SHP77 treated with DMSO at 0.1 percent for 48 hours (cell line): ENCODE measurements around the gene SPRY1.
A peak's percentile ranks its signal among the peaks of the same experiment; 100 is the strongest.

Source experiments
- DNase-seq: peaks from one replicate; lab custom pipeline; 2025; lab: John Stamatoyannopoulos, UW

Gene SPRY1, protein sequence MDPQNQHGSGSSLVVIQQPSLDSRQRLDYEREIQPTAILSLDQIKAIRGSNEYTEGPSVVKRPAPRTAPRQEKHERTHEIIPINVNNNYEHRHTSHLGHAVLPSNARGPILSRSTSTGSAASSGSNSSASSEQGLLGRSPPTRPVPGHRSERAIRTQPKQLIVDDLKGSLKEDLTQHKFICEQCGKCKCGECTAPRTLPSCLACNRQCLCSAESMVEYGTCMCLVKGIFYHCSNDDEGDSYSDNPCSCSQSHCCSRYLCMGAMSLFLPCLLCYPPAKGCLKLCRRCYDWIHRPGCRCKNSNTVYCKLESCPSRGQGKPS

DNA sequence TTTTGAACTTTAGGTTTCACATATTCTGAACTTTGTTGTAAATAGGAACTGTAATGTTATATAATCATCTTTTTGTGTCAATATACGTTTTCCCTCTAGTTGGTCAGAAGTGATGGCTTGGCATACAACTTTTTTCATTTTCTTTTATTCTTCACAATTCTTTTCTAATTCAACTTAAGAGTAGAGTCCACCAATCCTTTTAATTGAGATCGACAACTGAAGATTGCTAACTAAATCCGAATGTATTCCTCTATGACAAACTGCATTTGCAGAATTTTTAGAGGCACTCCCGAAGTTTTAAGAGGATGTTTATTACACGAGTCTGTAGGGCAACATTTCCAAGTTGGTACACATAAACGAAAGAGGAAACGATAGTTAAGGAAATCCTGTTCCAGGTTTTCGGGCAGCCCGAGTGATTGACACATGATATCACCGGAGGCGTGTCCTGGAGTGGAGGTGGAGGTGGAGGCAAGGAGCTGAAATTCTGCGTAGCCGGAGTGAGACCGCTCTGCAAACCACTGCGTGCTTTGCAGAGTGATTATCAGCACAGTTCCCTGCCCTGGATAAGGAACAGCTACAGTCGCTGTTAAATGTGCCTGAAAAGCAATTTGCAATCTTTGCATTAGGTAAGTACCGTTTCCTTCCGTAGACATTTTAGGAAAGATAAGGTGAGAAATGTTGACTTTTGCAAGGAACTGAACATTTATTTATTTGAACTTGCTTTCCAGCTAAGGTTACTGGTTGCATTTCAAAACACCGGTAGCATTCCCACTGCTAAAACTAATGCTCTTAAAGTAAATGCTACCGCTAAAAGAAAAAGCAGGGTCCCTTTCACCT is at the start of gene SPRY1:
TSS of gene SPRY1 (plus strand) at position 489 of the 837 bp plus-strand sequence. CDS start 4,797 bp downstream, outside the sequence.
- peak; percentile 59 for DNase-seq

DNA sequence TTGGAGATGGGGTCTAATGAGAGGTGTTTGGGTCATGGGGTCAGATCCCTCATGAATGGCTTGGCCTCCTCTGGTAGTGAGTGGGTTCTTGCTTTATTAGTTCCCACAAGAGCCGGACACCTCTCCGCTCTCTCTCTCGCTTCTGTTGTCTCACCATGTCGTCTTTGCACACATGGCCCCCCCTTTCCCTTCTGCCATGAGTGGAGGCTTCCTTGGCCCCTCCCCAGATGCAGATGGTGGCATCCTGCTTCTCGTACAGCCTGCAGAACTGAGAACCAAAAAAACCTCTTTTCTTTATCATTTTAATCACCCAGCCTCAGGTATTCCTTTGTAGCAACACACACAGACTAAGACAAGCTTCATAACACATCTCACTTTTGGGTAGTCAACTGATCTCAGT is 49.6 kb upstream of the SPRY1 start:
- no peak for DNase-seq

DNA sequence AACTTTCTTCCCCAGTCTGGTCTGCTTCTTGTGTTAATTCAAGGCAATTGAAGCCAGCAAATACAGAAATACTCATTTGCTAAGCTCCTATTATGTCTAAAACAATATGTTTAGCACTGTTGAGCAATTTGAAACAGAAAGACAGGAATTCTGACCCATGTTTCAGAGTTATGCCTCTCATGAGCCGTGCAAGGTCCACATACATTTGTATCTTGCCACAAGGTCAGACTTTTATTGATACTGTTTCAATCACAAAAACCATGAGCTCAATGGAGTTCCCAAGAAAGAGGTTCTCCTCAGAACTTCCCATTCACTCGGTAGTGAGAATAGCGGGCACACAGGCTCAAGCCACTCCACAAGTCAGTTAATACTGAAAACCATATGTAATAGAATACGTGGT is 47.6 kb upstream of the SPRY1 start:
- DNase-seq: no peak

DNA sequence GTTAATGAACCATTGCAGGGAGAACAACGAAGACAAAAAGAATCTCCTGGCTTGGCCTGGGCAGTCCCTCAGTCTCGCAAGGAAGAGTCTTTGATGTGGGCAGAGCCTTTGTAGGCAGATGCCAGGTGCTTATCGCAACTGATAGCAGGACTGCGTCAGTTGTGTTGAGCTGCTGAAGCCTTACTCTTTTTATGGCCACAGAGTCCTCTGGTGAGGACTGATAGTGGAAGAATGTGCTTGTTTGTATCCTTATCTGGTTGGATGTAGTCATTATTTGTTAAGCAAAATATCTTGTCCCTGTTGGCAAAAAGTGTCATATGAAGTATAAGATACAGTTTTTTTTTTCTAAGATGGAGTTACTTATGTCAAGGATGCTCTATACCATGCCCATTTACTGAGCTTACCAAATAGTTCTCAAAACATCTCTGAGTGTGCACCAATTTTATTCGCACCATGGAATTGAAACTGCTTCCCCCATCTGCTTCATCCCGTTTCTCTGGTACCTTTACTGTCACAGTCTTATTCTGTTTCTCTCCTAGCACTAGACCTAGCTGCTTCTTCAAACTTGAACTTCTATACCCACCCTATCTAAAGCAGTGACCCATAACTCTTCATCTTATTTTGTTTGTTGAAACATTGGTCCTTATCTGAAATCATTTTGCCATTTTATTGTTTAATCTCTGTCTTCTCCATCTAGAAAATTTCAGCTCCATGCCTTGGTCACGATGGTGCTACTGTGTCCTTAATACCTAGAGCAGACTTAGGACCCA is 47.0 kb upstream of the SPRY1 start:
- no peak for DNase-seq

DNA sequence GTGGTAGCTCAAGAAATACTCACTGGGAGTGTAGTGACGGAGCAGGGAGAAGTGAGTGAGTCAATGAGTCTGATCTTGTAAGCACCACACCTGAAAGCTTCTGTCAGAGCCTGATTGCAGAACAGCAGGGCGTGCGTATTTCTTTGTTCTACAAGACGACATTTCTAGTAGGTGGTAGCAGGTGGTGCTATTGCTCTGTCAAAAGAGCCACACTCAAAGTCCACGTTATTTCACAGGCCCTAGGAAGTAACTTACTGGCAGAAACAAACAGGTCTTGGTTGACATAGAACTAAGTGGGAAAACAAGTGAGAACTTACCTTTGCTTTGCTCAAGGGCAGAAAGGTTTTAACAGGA is 46.4 kb upstream of the SPRY1 start:
- no peak for DNase-seq

DNA sequence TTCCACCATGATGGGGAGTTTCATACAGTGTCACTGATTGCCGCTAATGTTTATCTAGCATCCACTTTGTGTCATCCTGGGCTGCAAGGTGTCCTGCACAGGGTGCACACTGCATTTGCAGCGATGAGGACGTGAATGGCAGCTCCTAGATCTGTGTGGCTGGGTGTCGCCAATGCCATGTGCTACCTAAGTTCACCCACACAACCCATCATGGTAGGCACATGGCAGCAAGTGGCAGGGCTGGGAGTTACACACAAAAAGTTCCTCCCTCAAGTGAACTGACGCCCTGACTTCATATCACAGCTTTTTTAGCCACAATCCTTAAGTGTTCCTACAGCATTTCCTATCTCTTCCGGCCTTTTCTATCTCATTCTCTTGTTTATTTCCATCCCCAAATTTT is 45.9 kb upstream of the SPRY1 start:
- DNase-seq: no peak

DNA sequence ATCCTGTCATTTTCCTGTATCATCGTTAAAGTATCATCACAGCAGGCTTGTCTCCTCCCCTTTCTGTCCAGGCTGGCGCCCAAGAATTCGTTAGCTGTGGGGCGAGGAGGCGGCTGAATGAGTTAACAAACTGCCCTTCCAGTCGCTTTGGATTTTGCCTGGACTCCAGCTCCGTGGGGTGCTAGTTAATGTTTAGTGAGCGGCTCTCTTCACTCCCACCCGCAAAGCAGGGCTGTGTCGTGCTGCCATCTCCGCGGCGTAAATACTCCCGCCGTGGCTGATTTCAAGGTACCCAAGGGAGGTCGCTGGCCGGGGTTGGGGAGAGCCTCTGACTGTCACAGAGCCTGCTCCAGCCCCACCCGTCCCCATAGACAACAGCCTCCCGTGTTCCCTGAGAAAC is 44.9 kb upstream of the SPRY1 start:
- DNase-seq: no peak

DNA sequence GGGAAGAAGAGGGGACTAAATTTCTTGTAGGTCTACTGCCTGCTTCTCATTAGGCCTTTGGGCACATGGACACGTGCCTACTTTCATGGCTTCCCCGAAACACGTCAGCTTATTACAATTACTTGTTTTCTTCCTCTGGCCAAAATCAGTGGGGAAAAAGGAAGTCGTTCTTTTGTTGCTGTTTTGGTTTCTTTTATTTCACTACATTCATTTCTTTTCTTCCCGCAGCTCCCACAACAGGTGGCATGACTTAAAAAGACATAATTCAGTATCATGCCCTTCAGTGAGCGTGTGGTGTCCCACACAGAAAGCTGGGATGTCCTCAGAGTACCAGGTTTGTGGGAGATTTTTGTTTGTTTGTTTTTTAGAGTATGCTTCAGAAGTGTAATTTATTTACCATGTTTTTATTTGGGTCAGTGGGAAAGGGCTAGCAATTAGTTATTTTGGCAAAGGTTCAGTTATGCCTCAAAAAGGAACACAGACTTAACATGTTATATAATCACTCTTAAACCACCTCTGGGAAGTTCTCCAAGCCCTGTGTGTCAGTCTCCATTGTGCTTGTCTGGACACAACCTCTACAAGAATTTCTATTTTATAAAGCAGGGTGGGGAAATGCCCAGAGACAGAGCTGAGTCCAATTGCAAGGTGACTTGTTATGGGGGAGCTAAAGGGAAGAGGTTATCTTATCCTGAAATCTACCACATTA is 44.2 kb upstream of the SPRY1 start:
- DNase-seq: no peak

DNA sequence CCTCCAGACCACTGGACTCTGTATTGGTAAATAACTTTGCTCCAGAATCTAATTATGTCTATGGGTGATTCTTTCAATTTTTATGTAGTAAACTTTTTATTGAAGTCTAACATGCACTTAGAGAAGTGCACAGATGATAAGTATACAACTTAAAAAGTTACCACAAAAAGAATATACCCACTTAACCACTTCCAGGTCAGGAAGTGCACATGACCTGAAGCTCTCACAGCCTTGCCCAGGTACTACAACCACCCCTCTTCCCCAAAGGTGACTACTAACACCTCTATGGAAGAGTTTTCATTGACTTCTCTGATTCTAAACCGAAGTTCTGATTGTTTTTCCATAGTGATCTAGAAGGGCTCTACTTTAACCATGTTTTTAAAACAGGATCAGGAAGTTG is 43.6 kb upstream of the SPRY1 start:
- no peak for DNase-seq

DNA sequence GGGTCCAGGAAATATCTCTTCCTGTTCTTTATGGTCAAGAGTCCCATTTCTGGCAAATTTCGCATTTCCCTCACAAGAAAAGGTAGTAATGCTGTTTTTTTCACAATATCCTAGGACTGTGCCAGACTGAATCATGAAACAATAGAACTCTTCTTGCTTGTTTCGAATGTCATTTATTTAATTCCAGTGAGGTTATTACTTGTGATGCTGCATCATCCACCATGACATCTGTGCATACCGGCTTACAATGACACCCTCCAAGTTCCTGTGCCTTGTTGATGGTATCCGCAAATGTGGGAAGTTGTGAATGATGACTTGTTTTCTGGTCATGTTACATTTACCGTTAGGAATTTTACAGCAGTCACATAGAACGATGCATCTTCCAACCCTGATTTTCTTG is 42.9 kb upstream of the SPRY1 start:
- no peak for DNase-seq

DNA sequence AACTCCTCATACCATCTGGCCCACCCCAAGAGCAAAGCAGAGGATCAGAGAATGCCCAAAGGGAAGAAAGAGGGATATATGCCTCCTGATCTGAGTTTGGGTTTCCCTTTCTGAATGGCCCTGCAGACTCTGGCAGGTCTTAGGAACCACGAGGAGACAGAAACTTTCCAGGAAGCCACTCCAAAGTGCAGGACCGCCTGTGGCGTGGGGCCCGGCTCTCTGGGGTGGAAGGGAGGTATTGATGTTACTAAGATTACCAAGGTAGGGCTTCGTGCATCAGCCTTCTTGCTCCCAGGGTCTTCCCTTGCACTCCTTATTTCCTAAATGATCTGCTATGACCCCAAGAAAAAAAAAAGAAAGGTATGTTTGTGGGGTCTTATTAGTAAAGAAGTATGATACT is 41.9 kb upstream of the SPRY1 start:
- no peak for DNase-seq

DNA sequence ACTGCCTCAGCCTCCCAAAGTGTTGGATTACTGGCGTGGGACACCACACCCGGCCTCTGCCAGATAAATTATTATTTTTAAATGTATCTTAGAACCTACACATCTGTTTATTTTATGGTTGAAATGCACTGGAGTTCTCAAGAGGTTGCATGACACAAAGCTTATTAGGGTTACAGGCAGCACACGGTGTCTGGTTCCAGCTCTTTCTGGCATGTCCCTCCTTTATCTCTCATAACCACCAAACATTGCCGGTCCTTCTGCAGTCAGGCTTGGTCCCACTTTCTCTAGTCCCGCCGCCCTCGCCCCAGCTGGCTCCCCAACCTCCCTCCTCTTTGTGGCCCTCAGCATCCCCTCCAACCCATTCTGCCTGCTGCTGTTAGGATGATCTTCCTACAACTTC is 39.7 kb upstream of the SPRY1 start:
- no peak for DNase-seq

DNA sequence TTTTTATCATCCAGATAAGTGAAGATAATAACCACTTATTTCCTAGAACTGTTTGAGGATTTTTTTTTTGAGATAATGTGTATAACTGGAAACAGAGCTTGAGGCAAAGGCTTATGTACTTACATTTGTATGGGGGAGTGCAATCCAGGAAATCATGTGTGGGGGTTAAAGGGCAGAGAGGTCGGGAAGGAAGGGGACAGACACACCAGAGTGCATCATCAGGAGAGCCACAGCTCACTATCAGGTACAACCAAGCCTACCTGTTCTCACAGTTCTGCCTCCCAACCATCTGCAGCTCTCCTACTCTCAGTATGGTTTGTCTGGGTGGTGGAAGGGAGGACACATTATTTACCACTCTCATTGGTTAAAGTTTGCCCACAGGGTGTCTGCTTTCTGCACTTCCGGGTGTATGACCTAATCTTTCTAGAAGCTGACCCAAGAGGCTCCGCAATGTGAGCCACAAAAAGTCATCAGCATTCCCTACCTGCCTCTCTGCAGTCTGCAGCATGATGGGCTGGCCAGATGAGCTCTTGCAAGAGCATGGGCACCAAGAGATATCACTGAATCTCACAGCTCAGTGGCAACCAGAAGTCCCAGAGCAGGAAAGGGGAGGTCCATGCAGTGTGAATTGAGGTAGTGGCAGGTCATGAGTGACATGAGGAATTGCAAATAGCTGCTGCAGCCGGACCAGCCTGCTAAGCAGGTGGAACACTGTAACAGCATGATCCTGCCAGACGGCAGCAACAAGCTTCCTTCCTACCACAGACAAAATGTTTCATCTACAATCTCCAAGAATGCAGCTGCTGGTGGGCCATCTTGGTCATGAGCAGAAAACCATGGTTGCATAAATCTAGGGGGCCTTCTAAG is 36.9 kb upstream of the SPRY1 start:
- no peak for DNase-seq

DNA sequence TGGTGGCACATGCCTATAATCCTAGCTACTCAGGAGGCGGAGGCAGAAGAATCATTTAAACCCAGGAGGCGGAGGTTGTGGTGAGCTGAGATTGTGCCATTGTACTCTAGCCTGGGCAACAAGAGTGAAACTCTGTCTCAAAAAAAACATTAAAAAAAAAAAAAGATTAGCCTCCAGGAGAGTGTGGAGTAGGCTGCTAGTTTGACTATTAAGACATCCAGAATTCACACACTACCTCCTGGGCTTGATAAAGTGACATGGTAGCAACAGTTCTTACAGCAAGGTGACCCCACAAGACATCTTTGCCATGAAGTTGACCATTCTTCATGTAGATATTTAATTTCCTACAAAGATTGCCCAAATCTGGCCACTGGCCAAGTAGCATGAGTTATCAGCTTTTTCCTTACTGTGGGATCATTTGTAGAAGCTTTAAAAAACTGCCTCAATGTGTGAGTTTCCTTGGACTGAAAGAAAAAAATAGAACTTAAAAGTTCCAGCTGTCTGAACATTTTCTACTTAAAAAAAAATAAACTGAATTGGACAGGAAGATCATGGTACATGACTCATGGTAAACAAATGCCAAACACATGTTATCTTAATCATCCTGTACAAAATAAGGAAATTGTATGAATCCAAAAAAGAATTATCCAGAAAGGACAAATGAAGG is 35.3 kb upstream of the SPRY1 start:
- DNase-seq: no peak

DNA sequence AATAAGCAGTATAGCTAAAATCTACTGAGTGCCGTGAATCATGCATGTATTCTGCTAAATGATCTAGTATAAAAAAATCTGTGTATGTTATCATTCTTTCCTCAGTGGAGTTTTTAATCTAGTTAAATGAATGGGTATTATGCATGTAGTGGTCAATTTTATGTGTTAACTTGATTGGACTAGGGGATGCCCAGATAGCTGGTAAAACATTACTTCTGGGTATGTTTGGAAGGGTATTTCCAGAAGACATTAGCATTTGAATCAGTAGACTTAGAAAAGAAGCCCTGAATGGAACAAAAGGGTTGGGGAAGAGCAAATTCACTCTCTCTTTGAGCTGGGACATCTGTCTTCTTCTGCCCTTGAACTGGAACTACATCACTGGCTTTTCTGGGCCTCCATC is 34.5 kb upstream of the SPRY1 start:
- DNase-seq: no peak

DNA sequence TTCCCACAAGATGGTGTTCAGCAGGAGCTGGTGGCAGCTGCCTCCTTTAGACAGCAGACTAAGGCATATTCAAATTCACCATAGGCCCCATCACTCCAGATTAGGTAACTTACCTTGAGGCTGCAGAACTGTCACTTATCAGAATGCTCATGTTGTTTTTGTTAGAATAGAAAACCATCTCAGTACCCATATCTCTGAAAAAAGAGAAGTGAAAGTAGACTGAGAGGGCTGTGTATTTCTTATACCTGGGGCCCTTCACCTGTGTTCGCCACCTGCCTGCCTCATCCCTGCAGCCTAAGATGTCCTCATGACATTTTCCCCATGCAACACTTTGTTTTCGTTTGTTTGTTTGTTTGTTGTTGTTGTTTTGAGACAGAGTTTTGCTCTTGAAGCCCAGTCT is 32.9 kb upstream of the SPRY1 start:
- DNase-seq: no peak

DNA sequence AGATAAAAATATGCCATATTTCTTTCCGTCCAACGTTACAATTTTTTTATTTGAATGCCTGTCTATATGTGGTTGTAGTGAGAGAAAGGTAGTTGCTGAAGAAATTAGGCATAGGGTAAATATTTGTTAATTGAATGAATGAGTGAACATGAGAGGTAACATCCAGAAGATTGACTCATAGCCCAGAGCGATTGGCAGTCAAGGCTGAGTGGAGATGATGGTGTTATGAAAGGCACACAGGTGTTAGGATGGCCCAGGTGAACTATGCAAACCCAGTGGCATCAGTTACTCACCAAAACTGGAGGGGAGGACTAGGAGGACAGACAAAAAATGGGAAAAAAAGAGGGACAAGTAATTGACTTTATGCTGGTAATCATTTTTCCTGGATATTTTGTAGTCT is 31.7 kb upstream of the SPRY1 start:
- DNase-seq: no peak

DNA sequence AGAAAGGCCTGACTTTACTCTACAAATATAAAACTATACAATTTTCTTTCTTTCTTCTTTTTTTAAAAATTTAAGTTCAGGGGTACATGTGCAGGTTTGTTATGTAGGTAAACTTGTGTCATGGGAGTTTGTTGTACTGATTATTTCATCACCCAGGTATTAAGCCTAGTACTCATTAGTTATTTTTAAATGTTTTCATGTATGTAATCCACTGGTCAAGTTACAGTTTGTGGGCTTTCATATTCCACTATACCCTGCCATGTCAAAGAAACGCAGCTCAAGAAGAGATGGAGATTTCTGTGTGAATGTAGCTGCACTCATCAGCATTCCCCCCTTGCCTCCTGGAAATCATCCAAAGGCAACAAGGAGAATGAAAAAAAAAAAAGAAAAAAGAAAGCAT is 31.2 kb upstream of the SPRY1 start:
- no peak for DNase-seq

DNA sequence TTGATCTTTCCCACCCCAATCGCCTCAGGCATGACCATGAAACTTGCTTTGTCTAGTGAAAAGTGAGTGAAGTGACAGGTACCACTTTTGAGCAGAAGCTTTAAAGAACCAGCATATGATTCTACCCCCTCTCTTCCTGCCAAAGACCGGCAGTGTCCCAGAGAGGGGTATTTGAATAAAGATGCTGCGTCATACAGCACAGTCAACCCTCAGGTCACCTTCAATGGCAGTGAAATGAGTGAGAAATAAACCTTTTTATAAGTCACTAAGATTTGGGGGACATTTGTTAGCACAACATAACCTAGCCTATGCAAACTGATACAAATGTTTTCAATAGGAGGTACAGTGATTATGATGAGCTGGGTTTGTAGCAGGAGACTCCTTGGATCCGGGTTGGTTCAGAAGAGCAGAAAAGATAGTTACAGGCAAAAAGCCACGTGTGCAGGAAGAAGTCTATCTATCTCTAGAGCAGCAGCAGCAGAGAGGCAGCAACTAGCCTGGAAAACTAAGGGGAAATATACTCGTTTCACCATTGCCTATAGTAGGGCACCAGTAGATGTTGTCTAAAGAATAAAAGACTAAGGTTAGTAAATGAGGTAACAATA is 30.3 kb upstream of the SPRY1 start:
- DNase-seq: no peak

DNA sequence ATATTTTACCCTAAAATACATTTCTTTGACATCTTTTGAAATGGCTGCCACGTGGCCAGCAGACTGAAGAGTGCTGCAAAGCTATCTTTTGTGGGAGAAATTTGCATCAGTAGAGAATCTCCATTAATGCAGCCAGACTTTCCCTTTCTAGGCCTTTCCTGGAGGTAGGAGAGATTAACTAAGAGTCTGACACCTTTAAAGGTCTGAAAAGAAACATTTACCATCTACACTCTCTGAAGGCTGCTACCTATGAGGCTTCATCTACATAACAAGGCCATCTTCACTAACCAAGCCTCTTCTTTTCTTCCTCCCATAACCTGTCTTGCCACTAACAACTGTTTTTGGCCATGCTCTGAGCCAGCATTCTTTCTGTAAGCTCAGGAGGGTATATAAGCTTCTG is 17.8 kb upstream of the SPRY1 start:
- no peak for DNase-seq
